Measurements from ENCODE around the gene KCNK7.
"Not testable (repeated sequence)": the region's sequence is repeated elsewhere in the genome, so short reads cannot be mapped to it uniquely, and the experiment has no call there.

The KCNK7 gene

GRCh38 chr11:65595543-65596281 is at the start of gene KCNK7:
Gene KCNK7, minus strand, starts transcription at chr11:65595800. Its CDS starts 28 bp downstream, at chr11:65595772.
- DNase-seq (ENCODE audit: low read depth) = no peak

- DNase-seq (ENCODE audit: low read depth) = no peak
Measured at GRCh38 chr11:65644837-65645236, 49.2 kb upstream of the KCNK7 start.

GRCh38 chr11:65643971-65644370 is 48.4 kb upstream of the KCNK7 start:
- no peak for DNase-seq (ENCODE audit: low read depth)

- no peak for DNase-seq (ENCODE audit: low read depth)
Measured at GRCh38 chr11:65642014-65642671, 46.5 kb upstream of the KCNK7 start.

- no peak for DNase-seq (ENCODE audit: low read depth)
Measured at GRCh38 chr11:65641297-65642013, 45.9 kb upstream of the KCNK7 start.

- no peak for DNase-seq (ENCODE audit: low read depth)
Measured at GRCh38 chr11:65640483-65641296, 45.1 kb upstream of the KCNK7 start.

GRCh38 chr11:65639623-65640482 is 44.3 kb upstream of the KCNK7 start:
- DNase-seq (ENCODE audit: low read depth) = no peak

GRCh38 chr11:65639228-65639597 is 43.6 kb upstream of the KCNK7 start:
- DNase-seq (ENCODE audit: low read depth) = not testable (repeated sequence)

GRCh38 chr11:65637794-65638419 is 42.3 kb upstream of the KCNK7 start, which contains the start of gene SIPA1:
Gene SIPA1, plus strand, starts transcription at chr11:65638101. Its CDS starts 2,821 bp downstream, at chr11:65640922.
- peak; percentile 83 for DNase-seq (ENCODE audit: low read depth)

- DNase-seq (ENCODE audit: low read depth) = no peak
Measured at GRCh38 chr11:65637032-65637557, 41.5 kb upstream of the KCNK7 start.

- DNase-seq (ENCODE audit: low read depth) = no peak
Measured at GRCh38 chr11:65636108-65637031, 40.8 kb upstream of the KCNK7 start.

- DNase-seq (ENCODE audit: low read depth) = no peak
Measured at GRCh38 chr11:65634905-65635731, 39.5 kb upstream of the KCNK7 start.

- DNase-seq (ENCODE audit: low read depth) = no peak
Measured at GRCh38 chr11:65634440-65634839, 38.8 kb upstream of the KCNK7 start.

- no peak for DNase-seq (ENCODE audit: low read depth)
Measured at GRCh38 chr11:65634109-65634436, 38.5 kb upstream of the KCNK7 start.

- no peak for DNase-seq (ENCODE audit: low read depth)
Measured at GRCh38 chr11:65633390-65634108, 37.9 kb upstream of the KCNK7 start.

- no peak for DNase-seq (ENCODE audit: low read depth)
Measured at GRCh38 chr11:65630215-65630614, 34.6 kb upstream of the KCNK7 start.

GRCh38 chr11:65629579-65629978 is 34.0 kb upstream of the KCNK7 start:
- no peak for DNase-seq (ENCODE audit: low read depth)

GRCh38 chr11:65627202-65627601 is 31.6 kb upstream of the KCNK7 start:
- no peak for DNase-seq (ENCODE audit: low read depth)

All from activated T-cell treated with anti-CD3 and anti-CD28 coated beads for 48 hours (primary cell).